Effector memory CD8-positive, alpha-beta T cell (primary cell): ENCODE measurements around the gene FOXK2.
A peak's percentile ranks its signal among the peaks of the same experiment; 100 is the strongest.
"Not testable (repeated sequence)": the region's sequence is repeated elsewhere in the genome, so short reads cannot be mapped to it uniquely, and the experiment has no call there.

Experiments used
- ATAC-seq: fragments of 150-1000 bp; cut with Tn5 transposase; replicated peaks from 2 replicates; pipeline ENCODE4 v1.10.0; 2021; ENCODE audit warnings: mild to moderate bottlenecking, moderate library complexity
- DNase-seq, 3 experiments: peaks; one replicate each; pipeline ENCODE4 v3.0.0; 2021
- H3K27ac Mint-ChIP-seq, 2 donors: one replicate each; pipeline ENCODE4 v1.8.0; 2022; ENCODE audit warnings: mild to moderate bottlenecking in 2 of 2, mixed read lengths in 2 of 2, moderate library complexity in 2 of 2
- H3K27me3 Mint-ChIP-seq, 2 donors: one replicate each; pipeline ENCODE4 v1.8.0; 2022; ENCODE audit warnings: mixed read lengths in 2 of 2
- H3K36me3 Mint-ChIP-seq: one replicate; pipeline ENCODE4 v1.8.0; 2022; ENCODE audit warnings: mild to moderate bottlenecking, moderate library complexity, mixed read lengths; ENCODE audit not compliant: insufficient read depth
- H3K4me1 Mint-ChIP-seq, 2 donors: one replicate each; pipeline ENCODE4 v1.8.0; 2022; ENCODE audit warnings: low read depth in 2 of 2, mixed read lengths in 2 of 2
- H3K4me3 Mint-ChIP-seq, 2 donors: one replicate each; pipeline ENCODE4 v1.8.0; 2022; ENCODE audit warnings: mild to moderate bottlenecking in 2 of 2, mixed read lengths in 2 of 2, moderate library complexity in 2 of 2
- H3K9me3 Mint-ChIP-seq, 2 donors: one replicate each; pipeline ENCODE4 v1.8.0; 2022; ENCODE audit warnings: mixed read lengths in 2 of 2

The FOXK2 gene

DNA sequence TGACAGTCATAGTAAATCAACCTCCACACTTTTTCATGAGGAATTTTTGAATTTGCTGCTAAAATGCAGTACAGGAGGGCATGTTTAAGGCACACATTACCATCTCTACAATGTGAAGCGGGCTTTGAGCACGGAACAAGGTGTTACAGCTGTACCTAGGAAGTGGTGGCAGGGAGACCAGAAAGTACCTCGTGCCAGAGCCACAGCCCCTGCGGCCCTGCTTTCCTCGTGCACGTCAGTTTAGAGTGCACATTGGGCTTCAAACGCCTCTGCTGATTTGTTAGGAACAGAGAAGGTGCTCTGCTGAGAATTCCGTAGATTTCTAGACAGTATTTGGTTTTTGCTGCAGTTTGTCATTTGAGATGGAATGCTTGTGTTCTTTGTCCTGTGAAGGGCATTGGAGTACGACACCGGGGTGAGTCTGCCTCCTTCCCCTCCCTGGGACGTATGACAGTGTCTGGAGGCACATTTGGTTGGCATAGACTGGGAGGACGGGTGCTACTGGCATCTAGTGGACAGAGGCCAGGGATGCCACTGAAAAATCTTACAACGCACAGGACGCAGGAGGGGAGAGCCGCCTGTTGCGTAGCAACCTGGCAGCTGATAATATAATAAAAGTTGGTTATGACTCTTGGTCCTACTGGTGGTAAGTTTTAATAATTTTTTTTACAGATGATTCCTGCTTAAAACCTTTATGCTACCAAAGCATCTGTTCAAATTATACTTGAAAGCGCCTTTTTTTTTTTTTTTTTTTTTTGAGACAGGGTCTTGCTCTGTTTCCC lies 9.1 kb downstream of the FOXK2 start:
- Mint-ChIP-seq H3K27ac (peak overlapping the region; percentile 44 to 71), H3K4me1 (peaks cover 41 to 44% of the 10 kb centered on the region in 2 donors), H3K36me3 (peaks cover 3% of the 10 kb centered on the region), H3K9me3 (no peaks in the 10 kb centered on the region), H3K4me3 (peak overlapping the region in 1 of 2 donors; percentile 51), H3K27me3 (no peaks in the 10 kb centered on the region)
- no peak for DNase-seq
- peak; percentile 59 for ATAC-seq

DNA sequence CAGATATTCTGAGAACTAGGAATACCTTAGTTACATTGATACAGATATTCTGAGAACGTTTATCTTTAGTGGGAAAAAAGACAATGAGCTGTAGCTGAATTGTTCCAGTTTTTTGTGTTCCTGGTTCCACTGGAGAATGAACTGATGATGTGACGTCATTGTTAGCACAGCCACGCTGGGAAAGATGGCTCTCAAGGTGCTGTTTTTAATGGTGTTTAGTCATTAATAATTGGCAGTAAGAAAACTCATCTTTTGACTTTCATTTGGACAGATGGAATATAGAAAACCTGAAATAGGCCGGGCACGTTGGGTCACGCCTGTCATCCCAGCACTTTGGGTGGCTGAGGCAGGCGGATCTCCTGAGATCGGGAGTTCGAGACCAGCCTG lies 10.4 kb downstream of the FOXK2 start:
- Mint-ChIP-seq H3K27me3 (no peaks in the 10 kb centered on the region), H3K36me3 (peaks cover 7% of the 10 kb centered on the region), H3K27ac (no peak overlapping the region), H3K9me3 (no peaks in the 10 kb centered on the region), H3K4me1 (peaks cover 48 to 49% of the 10 kb centered on the region in 2 donors), H3K4me3 (no peak overlapping the region)
- DNase-seq (no peak), ATAC-seq (no peak)

- Mint-ChIP-seq H3K27me3 (no peaks in the 10 kb centered on the region), H3K36me3 (peaks cover 7% of the 10 kb centered on the region), H3K9me3 (no peaks in the 10 kb centered on the region), H3K4me1 (peaks cover 53 to 55% of the 10 kb centered on the region in 2 donors), H3K4me3 (peak overlapping the region in 1 of 2 donors; percentile 25), H3K27ac (peak overlapping the region; percentile 55 to 82)
- no peak for ATAC-seq
- no peak for DNase-seq
Measured at GRCh38 chr17:82531431-82531881, 11.9 kb downstream of the FOXK2 start.

DNA sequence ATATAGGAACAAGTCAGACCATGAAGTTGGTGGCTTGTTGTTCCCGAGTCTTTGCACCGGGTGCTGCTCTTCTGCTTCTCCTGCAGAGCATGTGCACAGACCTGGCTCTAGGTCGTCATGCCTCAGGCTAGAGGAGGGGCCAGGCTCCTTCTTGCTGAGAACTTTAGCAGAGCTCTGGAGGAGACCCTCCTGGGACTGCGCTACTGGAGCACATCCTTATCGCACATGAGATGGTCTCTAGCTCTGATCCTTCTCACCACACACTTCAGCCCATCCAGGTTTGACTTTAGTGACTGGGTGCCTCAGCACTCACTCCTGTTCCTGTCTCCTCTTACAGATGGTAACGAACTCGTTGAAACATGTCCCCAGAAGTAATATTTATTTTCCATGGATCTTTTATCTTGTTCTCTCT lies 14.9 kb downstream of the FOXK2 start:
- Mint-ChIP-seq H3K9me3 (no peaks in the 10 kb centered on the region), H3K4me3 (no peak overlapping the region), H3K27me3 (no peaks in the 10 kb centered on the region), H3K4me1 (peaks cover 51 to 54% of the 10 kb centered on the region in 2 donors), H3K27ac (peak overlapping the region; percentile 59 to 83), H3K36me3 (peaks cover 7% of the 10 kb centered on the region)
- DNase-seq, result no peak
- no peak for ATAC-seq

GRCh38 chr17:82536512-82537201 lies 17.1 kb downstream of the FOXK2 start:
- Mint-ChIP-seq H3K27me3 (no peaks in the 10 kb centered on the region), H3K36me3 (peaks cover 9% of the 10 kb centered on the region), H3K9me3 (no peaks in the 10 kb centered on the region), H3K4me1 (peaks cover 46 to 49% of the 10 kb centered on the region in 2 donors), H3K27ac (peak overlapping the region; percentile 30 to 59), H3K4me3 (no peak overlapping the region)
- DNase-seq (no peak), ATAC-seq (no peak)

GRCh38 chr17:82537228-82537627 lies 17.7 kb downstream of the FOXK2 start:
- H3K9me3 Mint-ChIP-seq, DNase-seq, H3K36me3 Mint-ChIP-seq, ATAC-seq, H3K4me3 Mint-ChIP-seq, H3K27me3 Mint-ChIP-seq: not testable (repeated sequence)
- Mint-ChIP-seq H3K27ac (peak overlapping the region in 1 of 2 donors; percentile 30), H3K4me1 (peaks cover 46 to 49% of the 10 kb centered on the region in 2 donors)

DNA sequence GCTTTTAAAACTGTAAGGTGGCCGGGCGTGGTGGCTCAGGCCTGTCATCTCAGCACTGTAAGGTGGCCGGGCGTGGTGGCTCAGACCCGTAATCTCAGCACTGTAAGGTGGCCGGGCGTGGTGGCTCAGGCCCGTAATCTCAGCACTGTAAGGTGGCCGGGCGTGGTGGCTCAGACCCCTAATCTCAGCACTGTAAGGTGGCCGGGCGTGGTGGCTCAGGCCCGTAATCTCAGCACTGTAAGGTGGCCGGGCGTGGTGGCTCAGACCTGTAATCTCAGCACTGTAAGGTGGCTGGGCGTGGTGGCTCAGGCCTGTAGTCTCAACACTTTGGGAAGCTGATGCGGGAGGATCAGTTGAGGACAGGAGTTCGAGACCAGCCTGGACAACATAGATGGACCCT lies 19.5 kb downstream of the FOXK2 start:
- not testable (repeated sequence) for H3K9me3 Mint-ChIP-seq, H3K36me3 Mint-ChIP-seq, ATAC-seq, H3K4me3 Mint-ChIP-seq, DNase-seq, H3K27me3 Mint-ChIP-seq
- peaks cover 48 to 54% of the 10 kb centered on the region in 2 donors for H3K4me1 Mint-ChIP-seq
- H3K27ac Mint-ChIP-seq, result peak overlapping the region; percentile 30 to 46

GRCh38 chr17:82542439-82542838 lies 22.9 kb downstream of the FOXK2 start:
- ATAC-seq (no peak), DNase-seq (no peak)
- H3K4me1 Mint-ChIP-seq, result peaks cover 33 to 44% of the 10 kb centered on the region in 2 donors
- H3K27ac Mint-ChIP-seq, result peak overlapping the region; percentile 31 to 66
- no peak overlapping the region for H3K4me3 Mint-ChIP-seq
- no peaks in the 10 kb centered on the region for H3K27me3 Mint-ChIP-seq
- no peaks in the 10 kb centered on the region for H3K9me3 Mint-ChIP-seq
- peaks cover 5% of the 10 kb centered on the region for H3K36me3 Mint-ChIP-seq

- H3K4me1 Mint-ChIP-seq, result peaks cover 41 to 46% of the 10 kb centered on the region in 2 donors
Measured at GRCh38 chr17:82544431-82545070, 25.0 kb downstream of the FOXK2 start.

DNA sequence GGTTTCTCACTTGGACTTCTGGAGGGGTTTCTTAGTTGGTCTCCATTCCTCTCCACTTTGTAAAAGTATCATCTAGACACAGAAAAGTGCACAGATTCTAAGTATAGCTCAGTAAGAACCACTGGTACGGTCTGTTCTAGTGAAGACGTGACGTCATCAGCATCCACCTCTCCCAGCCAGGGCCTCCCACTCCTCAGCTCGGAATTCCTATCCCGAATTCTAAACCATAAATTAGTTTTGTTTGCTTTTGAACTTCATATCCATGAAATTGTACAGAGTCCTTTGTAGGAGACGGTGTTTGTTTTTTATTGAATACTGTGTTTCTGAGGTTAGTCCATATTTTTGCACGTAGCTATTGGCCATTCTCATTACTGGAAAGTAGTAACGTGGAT lies 25.5 kb downstream of the FOXK2 start:
- Mint-ChIP-seq H3K27ac (no peak overlapping the region), H3K9me3 (no peaks in the 10 kb centered on the region), H3K27me3 (no peaks in the 10 kb centered on the region), H3K36me3 (no peaks in the 10 kb centered on the region), H3K4me3 (no peak overlapping the region), H3K4me1 (peaks cover 42 to 46% of the 10 kb centered on the region in 2 donors)
- DNase-seq, result no peak
- no peak for ATAC-seq

More at GRCh38 chr17:82544431-82545070, 25.0 kb downstream of the FOXK2 start:
- Mint-ChIP-seq H3K27ac (peak overlapping the region in 1 of 2 donors; percentile 71), H3K36me3 (peaks cover 4% of the 10 kb centered on the region), H3K4me3 (no peak overlapping the region), H3K27me3 (no peaks in the 10 kb centered on the region), H3K9me3 (no peaks in the 10 kb centered on the region)
- ATAC-seq, result no peak
- DNase-seq, result no peak

- Mint-ChIP-seq H3K4me1 (peaks cover 39 to 47% of the 10 kb centered on the region in 2 donors), H3K36me3 (peaks cover 3% of the 10 kb centered on the region), H3K4me3 (peak overlapping the region in 1 of 2 donors; percentile 13), H3K9me3 (no peaks in the 10 kb centered on the region), H3K27me3 (no peaks in the 10 kb centered on the region), H3K27ac (peak overlapping the region; percentile 66 to 71)
- DNase-seq, result no peak
- ATAC-seq, result no peak
Measured at GRCh38 chr17:82547981-82548380, 28.4 kb downstream of the FOXK2 start.

GRCh38 chr17:82548681-82549303 lies 29.3 kb downstream of the FOXK2 start:
- DNase-seq (peak; percentile 3 to 13 (median 12)), ATAC-seq (peak; percentile 41)
- Mint-ChIP-seq H3K36me3 (peaks cover 3% of the 10 kb centered on the region), H3K4me3 (peak overlapping the region; percentile 22 to 36), H3K27me3 (no peaks in the 10 kb centered on the region), H3K9me3 (no peaks in the 10 kb centered on the region), H3K4me1 (peaks cover 35 to 41% of the 10 kb centered on the region in 2 donors), H3K27ac (peak overlapping the region; percentile 66 to 71)
